IPS DF 4.7 (cell line): Measurements from ENCODE around the gene TYW1.
A peak's percentile ranks its signal among the peaks of the same experiment; 100 is the strongest.
"Not testable (repeated sequence)": the region's sequence is repeated elsewhere in the genome, so short reads cannot be mapped to it uniquely, and the experiment has no call there.

Experiments used
- DNase-seq: peaks from one replicate; pipeline ENCODE4 v3.0.0-alpha.2; 2013; ENCODE audit warnings: low spot score; ENCODE audit errors: extremely low read depth

TYW1 gene

GRCh38 chr7:66996444-66997191 is at the start of gene TYW1:
TSS of gene TYW1 (plus strand) at chr7:66996833. CDS start at chr7:66996979, 146 bp downstream.
- DNase-seq: peak; percentile 87

DNA sequence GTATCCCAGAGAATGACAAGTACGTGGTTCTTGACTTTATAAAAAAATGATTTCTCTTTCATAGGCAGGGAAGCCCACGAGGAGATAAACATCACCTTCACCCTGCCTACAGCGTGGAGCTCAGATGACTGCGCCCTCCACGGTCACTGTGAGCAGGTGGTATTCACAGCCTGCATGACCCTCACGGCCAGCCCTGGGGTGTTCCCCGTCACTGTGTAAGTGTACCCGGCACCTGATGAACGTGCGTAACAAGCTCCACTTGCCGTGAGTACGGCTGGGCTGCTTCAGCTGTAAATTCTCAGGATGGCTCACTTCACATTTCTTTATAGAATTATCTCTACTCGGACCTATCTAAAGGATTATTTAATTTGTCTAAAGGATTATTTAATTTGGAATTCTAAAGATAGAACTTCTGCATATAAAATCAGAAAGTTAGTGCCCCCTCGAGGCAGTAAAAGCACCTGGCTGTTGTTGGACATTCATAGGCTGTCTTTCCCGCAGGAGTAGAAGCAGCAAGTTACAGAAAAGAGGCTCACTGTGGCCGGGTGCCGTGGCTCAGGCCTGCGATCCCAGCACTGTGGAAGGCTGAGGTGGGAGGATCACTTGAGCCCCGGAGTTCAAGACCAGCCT is 48.0 kb upstream of the TYW1 start:
- DNase-seq: no peak

- DNase-seq: no peak
Observed at GRCh38 chr7:66950311-66950710, 46.3 kb upstream of the TYW1 start.

DNA sequence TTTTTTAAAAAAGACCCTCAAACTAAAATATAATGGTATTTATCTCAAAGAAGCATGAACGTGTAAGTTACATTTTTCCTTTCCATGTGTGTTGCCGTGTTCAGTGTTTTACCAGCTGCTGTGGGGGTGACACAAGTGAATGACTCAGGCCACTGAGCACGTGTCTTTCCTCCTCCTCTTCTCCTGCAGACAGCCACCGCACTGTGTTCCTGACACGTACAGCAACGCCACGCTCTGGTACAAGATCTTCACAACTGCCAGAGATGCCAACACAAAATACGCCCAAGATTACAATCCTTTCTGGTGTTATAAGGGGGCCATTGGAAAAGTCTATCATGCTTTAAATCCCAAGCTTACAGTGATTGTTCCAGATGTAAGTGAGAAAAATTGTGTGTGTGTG is 45.9 kb upstream of the TYW1 start:
- DNase-seq: no peak

GRCh38 chr7:66952343-66953043 is 44.1 kb upstream of the TYW1 start:
- DNase-seq: no peak

GRCh38 chr7:66953044-66953427 is 43.6 kb upstream of the TYW1 start:
- DNase-seq: no peak

GRCh38 chr7:66957595-66958290 is 38.9 kb upstream of the TYW1 start:
- DNase-seq: no peak

- no peak for DNase-seq
Observed at GRCh38 chr7:66958538-66959350, 37.9 kb upstream of the TYW1 start.

GRCh38 chr7:66960192-66960591 is 36.4 kb upstream of the TYW1 start:
- DNase-seq: no peak

DNA sequence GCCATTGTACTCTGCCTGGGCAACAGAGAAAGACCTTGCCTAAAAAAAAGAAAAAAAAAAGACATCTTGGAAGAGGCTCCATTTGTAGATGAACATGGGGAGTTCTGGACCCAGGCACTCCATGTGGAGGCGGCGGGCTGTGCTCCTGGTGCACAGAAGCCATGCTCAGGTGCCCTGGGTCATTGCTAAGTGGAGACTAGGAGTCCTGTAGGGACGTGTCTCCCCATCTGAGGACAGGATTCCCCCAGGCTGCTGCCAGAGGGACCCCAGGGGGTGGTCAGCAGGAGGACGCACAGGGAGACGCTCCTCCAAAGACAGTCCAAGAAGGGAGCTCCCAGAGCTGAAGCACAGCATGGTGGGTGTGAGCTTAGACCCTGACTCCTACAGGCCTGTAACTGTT is 35.5 kb upstream of the TYW1 start:
- DNase-seq: no peak

DNA sequence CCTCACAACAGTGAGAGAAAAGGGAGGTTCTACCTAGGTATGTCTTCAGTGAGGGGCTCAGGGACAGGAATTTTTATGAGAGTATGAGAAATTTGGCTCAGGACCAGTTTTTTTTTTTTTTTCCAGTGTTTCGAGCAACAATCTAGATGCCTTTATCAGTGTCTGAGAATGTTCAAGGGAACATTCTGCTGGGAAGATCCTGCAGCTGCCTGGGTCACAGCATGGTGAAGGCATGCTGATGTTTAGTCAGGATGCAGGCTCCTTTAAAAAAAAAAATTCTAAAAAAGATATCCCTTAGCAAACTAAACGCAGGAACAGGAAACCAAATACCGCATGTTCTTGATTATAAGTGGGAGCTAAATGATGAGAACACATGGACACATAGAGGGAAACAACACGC is 32.2 kb upstream of the TYW1 start:
- DNase-seq: no peak

DNA sequence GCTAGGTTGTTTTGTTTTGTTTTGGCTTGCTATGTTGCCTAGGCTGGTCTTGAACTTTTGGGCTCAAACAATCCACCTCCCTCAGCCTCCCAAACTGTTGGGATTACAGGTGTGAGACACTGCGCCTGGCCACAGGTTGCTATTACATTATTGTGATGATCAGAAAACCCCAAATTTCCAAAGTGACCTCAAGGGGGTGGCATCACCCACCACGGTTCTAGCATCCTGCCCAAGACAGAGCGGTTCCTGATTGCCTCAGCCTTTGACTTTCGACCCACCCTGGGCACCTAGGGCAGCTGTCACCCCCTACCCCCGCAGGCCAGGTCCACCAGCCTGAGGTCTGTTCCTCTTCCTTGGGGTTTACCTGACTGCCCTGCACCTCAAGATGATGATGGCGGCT is 29.6 kb upstream of the TYW1 start:
- no peak for DNase-seq

DNA sequence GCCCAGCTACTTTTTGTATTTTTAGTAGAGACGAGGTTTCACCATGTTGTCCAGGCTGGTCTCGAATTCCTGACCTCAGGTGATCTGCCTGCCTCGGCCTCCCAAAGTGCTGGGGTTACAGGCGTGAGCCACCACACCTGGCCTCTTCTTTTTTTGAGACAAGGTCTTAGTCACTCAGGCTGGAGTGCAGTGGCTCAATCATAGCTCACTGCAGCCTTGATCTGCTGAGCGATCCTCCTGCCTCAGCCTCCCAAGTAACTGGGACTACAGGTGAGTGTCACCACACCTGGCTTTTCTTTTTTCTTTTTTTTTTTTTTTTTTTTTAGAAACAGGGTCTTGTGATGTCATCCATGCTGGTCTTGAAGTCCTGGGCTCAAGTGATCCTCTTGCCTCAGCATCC is 27.6 kb upstream of the TYW1 start:
- DNase-seq: not testable (repeated sequence)

GRCh38 chr7:66970310-66970709 is 26.3 kb upstream of the TYW1 start:
- DNase-seq: no peak

DNA sequence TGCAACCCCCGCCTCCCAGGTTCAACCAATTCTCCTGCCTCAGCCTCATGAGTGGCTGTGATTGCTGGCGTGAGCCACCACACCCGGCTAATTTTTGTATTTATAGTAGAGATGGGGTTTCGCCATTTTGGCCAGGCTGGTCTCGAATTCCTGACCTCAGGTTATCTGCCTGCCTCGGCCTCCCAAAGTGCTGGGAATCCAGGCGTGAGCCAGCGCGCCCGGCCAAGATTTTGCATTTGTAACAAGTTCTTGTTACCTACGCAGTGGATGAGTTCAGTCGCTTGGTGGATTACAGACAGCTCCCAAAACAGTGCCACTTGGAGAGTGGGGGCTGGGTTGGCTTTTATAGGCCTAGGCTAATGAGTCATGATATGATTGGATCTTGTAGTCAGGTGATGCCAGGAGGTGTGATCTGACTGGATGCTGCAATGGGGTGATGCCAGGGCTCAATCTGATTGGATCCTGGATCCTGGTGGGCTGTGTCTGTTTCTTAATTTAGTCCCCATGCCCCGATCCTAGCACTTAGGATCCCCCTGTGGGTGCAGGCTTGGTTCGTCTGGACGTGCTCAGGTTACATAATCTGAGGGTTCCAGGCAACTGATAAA is 21.5 kb upstream of the TYW1 start:
- no peak for DNase-seq

DNA sequence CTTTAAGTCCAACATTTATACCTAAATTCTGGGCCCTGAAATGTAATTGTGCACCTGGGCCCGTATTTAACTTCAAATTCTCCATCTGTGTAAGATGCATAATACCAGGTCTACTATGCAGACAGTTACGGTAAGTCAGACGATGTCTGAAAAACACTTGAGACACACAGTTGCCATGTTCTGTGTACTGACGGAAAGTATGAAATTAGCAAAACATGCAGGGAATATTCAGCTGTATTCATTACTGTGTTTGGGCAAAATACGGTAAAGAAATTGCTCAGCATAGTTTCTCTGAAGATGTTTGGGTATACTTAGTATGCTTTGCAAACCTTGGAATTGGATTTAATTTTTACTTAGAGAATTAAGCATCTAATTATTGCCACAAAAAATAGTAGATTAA is 18.3 kb upstream of the TYW1 start:
- DNase-seq: not testable (repeated sequence)

- DNase-seq: not testable (repeated sequence)
Observed at GRCh38 chr7:66979013-66979412, 17.6 kb upstream of the TYW1 start.

DNA sequence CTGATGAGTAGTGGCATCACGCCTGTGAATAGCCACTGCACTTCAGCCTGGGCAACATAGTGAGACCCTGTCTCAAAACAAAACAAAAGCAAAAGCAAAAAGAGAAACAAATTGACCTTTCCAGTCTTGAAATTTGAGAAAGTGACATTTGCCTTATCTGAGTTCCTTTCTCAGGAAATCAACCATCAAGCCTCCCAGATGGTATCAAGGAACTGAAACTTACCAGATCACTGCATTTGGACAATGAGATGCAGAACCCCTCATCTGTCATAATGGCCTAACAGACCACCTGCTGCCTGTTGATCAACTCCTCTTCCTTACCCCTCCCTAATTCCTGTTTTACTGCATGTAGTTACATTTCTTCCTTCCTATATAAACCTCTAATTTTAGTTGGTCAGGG is 16.3 kb upstream of the TYW1 start:
- not testable (repeated sequence) for DNase-seq

GRCh38 chr7:66989552-66989951 is 7.1 kb upstream of the TYW1 start:
- DNase-seq: not testable (repeated sequence)

- not testable (repeated sequence) for DNase-seq
Observed at GRCh38 chr7:66994051-66994450, 2.6 kb upstream of the TYW1 start.

DNA sequence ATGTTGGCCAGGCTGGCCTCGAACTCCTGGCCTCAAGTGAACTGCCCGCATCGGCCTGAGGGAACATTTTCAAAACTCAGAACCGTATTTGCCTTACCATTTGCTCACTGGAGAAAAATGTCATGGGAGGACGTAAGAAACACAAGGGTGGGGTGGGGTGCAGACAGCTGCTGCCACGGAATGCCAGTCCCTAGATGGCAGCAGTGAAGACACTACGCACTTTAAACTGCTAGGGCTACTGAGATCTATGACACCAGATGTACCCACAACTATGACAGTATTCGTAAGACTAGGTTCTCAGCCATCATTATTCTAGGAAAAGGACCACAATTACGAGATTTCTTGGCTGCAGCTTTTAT is 2.0 kb upstream of the TYW1 start:
- not testable (repeated sequence) for DNase-seq
